H9 (cell line): Measurements from ENCODE around the gene RASA3. TPM values are rescaled to one million over a fixed set of nuclear protein-coding genes. Genes with fewer than 3 reads are reported as not detected.
A peak's percentile ranks its signal among the peaks of the same experiment; 100 is the strongest.

Source experiments
- DNase-seq: peaks from one replicate; pipeline ENCODE4 v3.0.0-alpha.2; 2017
- H2AFZ ChIP-seq: one replicate; pipeline ENCODE4 v1.6.1; 2013; ENCODE audit warnings: mild to moderate bottlenecking, low read length, control low read depth, moderate library complexity
- H2AK5ac ChIP-seq: 2 replicates; pipeline ENCODE4 v1.6.1; 2013; ENCODE audit warnings: low read length, control low read depth, mixed read lengths; ENCODE audit not compliant: insufficient read length
- H2BK120ac ChIP-seq: one replicate; pipeline ENCODE4 v1.6.1; 2013; ENCODE audit warnings: low read depth, mild to moderate bottlenecking, low read length, control low read depth, inconsistent platforms; ENCODE audit not compliant: poor library complexity, severe bottlenecking
- H2BK12ac ChIP-seq: 2 replicates; pipeline ENCODE4 v1.6.1; 2013; ENCODE audit warnings: low read length, control low read depth, mixed read lengths, low read depth; ENCODE audit not compliant: insufficient read length
- H2BK15ac ChIP-seq: 2 replicates; pipeline ENCODE4 v1.6.1; 2013; ENCODE audit warnings: low read depth, low read length, control low read depth
- H2BK20ac ChIP-seq: one replicate; pipeline ENCODE4 v1.6.1; 2013; ENCODE audit warnings: low read depth, mild to moderate bottlenecking, low read length, control low read depth, inconsistent platforms; ENCODE audit not compliant: poor library complexity, severe bottlenecking
- H2BK5ac ChIP-seq: 2 replicates; pipeline ENCODE4 v1.6.1; 2013; ENCODE audit warnings: low read length, control low read depth, mixed read lengths; ENCODE audit not compliant: insufficient read length
- H3K14ac ChIP-seq: 2 replicates; pipeline ENCODE4 v1.6.1; 2013; ENCODE audit warnings: low read length, control low read depth; ENCODE audit not compliant: insufficient read depth
- H3K18ac ChIP-seq: 2 replicates; pipeline ENCODE4 v1.6.1; 2013; ENCODE audit warnings: low read depth, mild to moderate bottlenecking, mixed read lengths, low read length, control low read depth; ENCODE audit not compliant: insufficient read length
- H3K23ac ChIP-seq: 2 replicates; pipeline ENCODE4 v1.6.1; 2013; ENCODE audit warnings: low read length, control low read depth, mixed read lengths, low read depth; ENCODE audit not compliant: insufficient read length
- H3K23me2 ChIP-seq: 2 replicates; pipeline ENCODE4 v1.6.1; 2013; ENCODE audit warnings: low read depth, mild to moderate bottlenecking, mixed read lengths, low read length, control low read depth; ENCODE audit not compliant: insufficient read length, poor library complexity, severe bottlenecking
- H3K27ac ChIP-seq: 2 replicates; pipeline ENCODE4 v1.5.1; 2013; ENCODE audit warnings: low read length, control low read depth, mixed read lengths, low read depth; ENCODE audit not compliant: insufficient read length
- H3K27me3 ChIP-seq: 2 replicates; pipeline ENCODE4 v1.6.1; 2013; ENCODE audit warnings: low read length, control low read depth, inconsistent platforms; ENCODE audit not compliant: insufficient read depth
- H3K4ac ChIP-seq: 2 replicates; pipeline ENCODE4 v1.6.1; 2013; ENCODE audit warnings: low read depth, mild to moderate bottlenecking, control low read depth, inconsistent platforms, low read length, moderate library complexity
- H3K4me1 ChIP-seq: 2 replicates; pipeline ENCODE4 v1.6.1; 2013; ENCODE audit warnings: low read length, control low read depth, inconsistent platforms; ENCODE audit not compliant: insufficient read depth
- H3K4me2 ChIP-seq: 2 replicates; pipeline ENCODE4 v1.6.1; 2013; ENCODE audit warnings: low read length, control low read depth, mixed read lengths; ENCODE audit not compliant: insufficient read length, insufficient read depth
- H3K56ac ChIP-seq: 2 replicates; pipeline ENCODE4 v1.6.1; 2013; ENCODE audit warnings: low read depth, mild to moderate bottlenecking, mixed read lengths, low read length, control low read depth; ENCODE audit not compliant: insufficient read length
- H3K79me1 ChIP-seq: 2 replicates; pipeline ENCODE4 v1.6.1; 2013; ENCODE audit warnings: low read depth, mild to moderate bottlenecking, moderate library complexity, low read length, control low read depth, inconsistent platforms; ENCODE audit not compliant: insufficient read depth, poor library complexity, severe bottlenecking
- H3K79me2 ChIP-seq: 2 replicates; pipeline ENCODE4 v1.6.1; 2013; ENCODE audit warnings: low read length, control low read depth, inconsistent platforms; ENCODE audit not compliant: insufficient read depth
- H3K9ac ChIP-seq: 2 replicates; pipeline ENCODE4 v1.6.1; 2013; ENCODE audit warnings: low read length, control low read depth, mixed read lengths; ENCODE audit not compliant: insufficient read length; ENCODE audit errors: extremely low read depth
- H3K9me3 ChIP-seq: one replicate; pipeline ENCODE4 v1.6.1; 2013; ENCODE audit warnings: low read depth, low read length, inconsistent platforms; ENCODE audit not compliant: control insufficient read depth
- H3T11ph ChIP-seq: one replicate; pipeline ENCODE4 v1.6.1; 2013; ENCODE audit warnings: mild to moderate bottlenecking, low read length, control low read depth, inconsistent platforms
- H4K20me1 ChIP-seq: one replicate; pipeline ENCODE4 v1.6.1; 2013; ENCODE audit not compliant: control insufficient read depth, insufficient read length, insufficient read depth
- H4K5ac ChIP-seq: 2 replicates; pipeline ENCODE4 v1.6.1; 2013; ENCODE audit warnings: low read depth, mild to moderate bottlenecking, mixed read lengths, low read length, control low read depth; ENCODE audit not compliant: insufficient read length
- H4K8ac ChIP-seq: replicated peaks from 2 replicates; pipeline ENCODE4 v1.6.1; 2013; ENCODE audit warnings: low read length, control low read depth, mixed read lengths, low read depth; ENCODE audit not compliant: insufficient read length
- H4K91ac ChIP-seq: 2 replicates; pipeline ENCODE4 v1.6.1; 2013; ENCODE audit warnings: low read depth, mild to moderate bottlenecking, moderate library complexity, mixed read lengths, low read length, control low read depth; ENCODE audit not compliant: insufficient read length
- H3K27ac Mint-ChIP-seq, 3 experiments: 2 replicates in 2 of 3; 3 replicates in 1 of 3; pipeline ENCODE4 v1.8.0; 2020 to 2021; ENCODE audit warnings: mixed read lengths in 3 of 3, mild to moderate bottlenecking in 1 of 3, moderate library complexity in 1 of 3
- H3K27me3 Mint-ChIP-seq: 2 replicates; pipeline ENCODE4 v1.8.0; 2021; ENCODE audit warnings: low read depth, mild to moderate bottlenecking, moderate library complexity, mixed read lengths
- H3K36me3 Mint-ChIP-seq, 3 experiments: 2 replicates in 2 of 3; 3 replicates in 1 of 3; pipeline ENCODE4 v1.8.0; 2020 to 2021; ENCODE audit warnings: low read depth in 3 of 3, mixed read lengths in 3 of 3; ENCODE audit not compliant: insufficient read depth in 1 of 3
- H3K4me1 Mint-ChIP-seq, 2 experiments: 2 replicates each; pipeline ENCODE4 v1.8.0; 2020; ENCODE audit warnings: mixed read lengths in 2 of 2
- H3K4me3 Mint-ChIP-seq, 2 experiments: 2 replicates in 1 of 2; 3 replicates in 1 of 2; pipeline ENCODE4 v1.8.0; 2020 to 2021; ENCODE audit warnings: mild to moderate bottlenecking in 2 of 2, mixed read lengths in 2 of 2, moderate library complexity in 1 of 2
- H3K9me3 Mint-ChIP-seq, 2 experiments: 2 replicates in 1 of 2; 3 replicates in 1 of 2; pipeline ENCODE4 v1.8.0; 2020; ENCODE audit warnings: mild to moderate bottlenecking in 2 of 2, mixed read lengths in 2 of 2, moderate library complexity in 1 of 2
- WGBS: extraction: QIAGEN DNeasy Blood & Tissue Kit; methylation state at CpG from one replicate; pipeline ENCODE4 v1.1.7; 2013; ENCODE audit warnings: missing lambda C conversion rate, low lambda C conversion rate, mixed read lengths; ENCODE audit not compliant: insufficient read length; ENCODE audit errors: extremely low coverage; 5-methylcytosine and 5-hydroxymethylcytosine counted together
- total RNA-seq: library from RNA; stranded (reverse); gene quantifications from 2 replicates; pipeline ENCODE4 v1.2.1, GENCODE V29; 2021
- TF ChIP-seq, protein P1 (sequence below): fragments of 200-600 bp; sonication (generic); conservative IDR thresholded peaks from 3 replicates; pipeline ENCODE4 v1.8.0; 2021; ENCODE audit warnings: antibody characterized with exemption, mild to moderate bottlenecking

The RASA3 gene
- total RNA-seq, 1 experiment from 2014 or later, result 12.3 TPM

DNA sequence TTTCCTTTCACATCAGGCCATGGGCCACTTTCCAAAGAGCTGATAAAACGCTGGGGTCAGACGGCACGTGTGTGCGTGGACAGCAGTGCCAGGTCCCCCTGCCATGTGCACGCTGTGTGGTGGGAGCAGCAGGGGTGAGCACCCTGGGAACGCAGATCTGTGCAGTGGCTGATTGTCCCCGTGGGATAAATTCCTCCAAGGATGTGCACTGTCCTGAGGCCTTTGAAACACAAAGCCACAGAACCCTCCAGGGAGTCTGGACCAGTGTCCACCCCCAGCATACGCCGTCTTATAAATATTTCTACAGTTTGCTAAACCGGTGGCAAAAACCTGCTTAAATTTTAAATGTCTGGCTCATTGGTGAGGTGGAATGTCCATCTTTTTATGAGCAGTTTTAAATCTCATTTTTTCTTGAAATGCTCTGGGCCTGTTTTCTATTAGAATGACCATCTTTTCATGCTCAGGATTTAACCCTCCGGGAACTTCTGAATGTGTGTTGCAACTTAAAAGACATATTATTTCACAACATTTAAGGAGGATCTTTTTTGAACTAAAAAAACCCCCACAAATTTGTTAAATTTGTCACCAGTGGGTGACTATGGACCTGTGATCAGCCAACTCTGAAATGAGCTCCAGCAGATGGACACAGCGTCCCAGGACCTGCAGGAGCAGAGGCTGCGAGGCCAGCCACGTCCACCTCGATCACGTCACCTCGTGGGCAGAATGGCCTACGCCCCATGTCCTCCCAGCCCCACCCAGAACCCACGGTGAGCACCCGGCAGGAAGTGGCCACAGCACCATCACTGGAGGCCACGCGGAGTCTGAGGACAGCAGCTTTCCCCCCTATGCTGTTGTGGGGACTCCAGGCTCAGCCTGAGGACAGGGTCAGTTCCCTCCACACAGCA is 68.6 kb downstream of the RASA3 start:
- H4K5ac ChIP-seq, result no peak overlapping the region
- H3K9ac ChIP-seq, result no peak overlapping the region
- no peak overlapping the region for H3K56ac ChIP-seq
- no peaks in the 10 kb centered on the region for H3K79me2 ChIP-seq
- no peak overlapping the region for H2AFZ ChIP-seq
- Mint-ChIP-seq H3K4me1 (peaks cover 14 to 24% of the 10 kb centered on the region in 2 experiments), H3K4me3 (peak overlapping the region in 1 of 2 experiments; percentile 57; a peak in 2 of 5 replicates), H3K27me3 (peaks cover 2% of the 10 kb centered on the region; the same call in 1 of the 2 replicates), H3K27ac (peak overlapping the region in 2 of 3 experiments; percentile 40 to 89; a peak in 1 of 7 replicates), H3K36me3 (no peaks in the 10 kb centered on the region; a peak in 1 of 7 replicates), H3K9me3 (no peaks in the 10 kb centered on the region)
- no peak overlapping the region for H2BK15ac ChIP-seq
- no peak overlapping the region for H2AK5ac ChIP-seq
- H3K18ac ChIP-seq, result no peak overlapping the region
- no peak overlapping the region for H4K8ac ChIP-seq
- H3K9me3 ChIP-seq, result no peaks in the 10 kb centered on the region
- no peaks in the 10 kb centered on the region for H3K27me3 ChIP-seq
- no peak overlapping the region for H3T11ph ChIP-seq
- no peaks in the 10 kb centered on the region for H4K20me1 ChIP-seq
- H3K23me2 ChIP-seq, result no peaks in the 10 kb centered on the region
- WGBS, result no CpG with 5 or more reads among the region's 22 CpGs
- no peak overlapping the region for H3K23ac ChIP-seq
- no peak for DNase-seq
- no peak overlapping the region for H2BK12ac ChIP-seq
- no peak overlapping the region for H3K27ac ChIP-seq
- H2BK120ac ChIP-seq, result no peak overlapping the region
- TF ChIP-seq, protein P1, sequence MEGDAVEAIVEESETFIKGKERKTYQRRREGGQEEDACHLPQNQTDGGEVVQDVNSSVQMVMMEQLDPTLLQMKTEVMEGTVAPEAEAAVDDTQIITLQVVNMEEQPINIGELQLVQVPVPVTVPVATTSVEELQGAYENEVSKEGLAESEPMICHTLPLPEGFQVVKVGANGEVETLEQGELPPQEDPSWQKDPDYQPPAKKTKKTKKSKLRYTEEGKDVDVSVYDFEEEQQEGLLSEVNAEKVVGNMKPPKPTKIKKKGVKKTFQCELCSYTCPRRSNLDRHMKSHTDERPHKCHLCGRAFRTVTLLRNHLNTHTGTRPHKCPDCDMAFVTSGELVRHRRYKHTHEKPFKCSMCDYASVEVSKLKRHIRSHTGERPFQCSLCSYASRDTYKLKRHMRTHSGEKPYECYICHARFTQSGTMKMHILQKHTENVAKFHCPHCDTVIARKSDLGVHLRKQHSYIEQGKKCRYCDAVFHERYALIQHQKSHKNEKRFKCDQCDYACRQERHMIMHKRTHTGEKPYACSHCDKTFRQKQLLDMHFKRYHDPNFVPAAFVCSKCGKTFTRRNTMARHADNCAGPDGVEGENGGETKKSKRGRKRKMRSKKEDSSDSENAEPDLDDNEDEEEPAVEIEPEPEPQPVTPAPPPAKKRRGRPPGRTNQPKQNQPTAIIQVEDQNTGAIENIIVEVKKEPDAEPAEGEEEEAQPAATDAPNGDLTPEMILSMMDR, result no peak
- no peaks in the 10 kb centered on the region; the same call in 1 of the 2 replicates for H3K4me1 ChIP-seq
- H2BK5ac ChIP-seq, result no peak overlapping the region
- H3K4ac ChIP-seq, result no peak overlapping the region
- no peak overlapping the region for H3K4me2 ChIP-seq
- H2BK20ac ChIP-seq, result no peak overlapping the region
- H4K91ac ChIP-seq, result no peak overlapping the region
- no peaks in the 10 kb centered on the region for H3K79me1 ChIP-seq
- H3K14ac ChIP-seq, result peak overlapping the region; percentile 2; the same call in 1 of the 2 replicates
